HCT116 (cell line): ENCODE results near the gene CYB561A3. TPM values are rescaled to one million over a fixed set of nuclear protein-coding genes. Genes with fewer than 3 reads are reported as not detected.

Experiments used
- ATAC-seq: fragments of 200-7000 bp; cut with Tn5 transposase; 2 replicates; pipeline ENCODE4 v1.9.1; 2020; ENCODE audit warnings: mild to moderate bottlenecking, moderate library complexity
- BruUV-seq: library from RNA; stranded (reverse); fragments of 400-500 nt; replicated peaks from 2 replicates; lab custom pipeline; 2021; lab: Mats Ljungman, UMichigan
- CTCF ChIA-PET: fragments of 300-600 bp; sonication (Branson Sonifier 250); formaldehyde crosslinking; loops from one replicate; lab custom pipeline; 2021; ENCODE audit warnings: antibody characterized with exemption; lab: Charles Lee
- POLR2A ChIA-PET: fragments of 300-600, 350-600 bp; sonication (Branson Sonifier 250); formaldehyde crosslinking; loops from one replicate; lab custom pipeline; 2021; ENCODE audit warnings: antibody characterized with exemption; lab: Charles Lee
- RAD21 ChIA-PET, 2 experiments: fragments of 300-600 bp; sonication (Branson Sonifier 250); formaldehyde crosslinking; loops; one replicate each; lab custom pipeline; 2023; ENCODE audit warnings: low total read pairs in 2 of 2; ENCODE audit not compliant: uncharacterized antibody in 2 of 2, unreplicated experiment in 2 of 2, low non-redundant PET in 1 of 2; lab: Charles Lee
- DNase-seq: peaks from one replicate; pipeline ENCODE4 v3.0.0-alpha.2; 2010; ENCODE audit warnings: low read depth, low spot score
- H2AFZ ChIP-seq: fragments of 200-600 bp; shearing (Covaris generic), sonication (generic); 2 replicates; pipeline ENCODE4 v1.6.1; 2017; ENCODE audit warnings: low read depth, mixed run types, mixed read lengths, antibody characterized with exemption, low read length; ENCODE audit not compliant: poor library complexity, severe bottlenecking
- H3K27ac ChIP-seq: 2 replicates; pipeline ENCODE4 v1.5.1; 2012; ENCODE audit warnings: low read depth, low read length
- H3K27me3 ChIP-seq: fragments of 200-600 bp; sonication (generic); 2 replicates; pipeline ENCODE4 v1.6.1; 2016; ENCODE audit warnings: mixed run types, low read length, mixed read lengths; ENCODE audit not compliant: insufficient read depth
- H3K36me3 ChIP-seq, 2 experiments: fragments of 200-500 bp in 1 of 2; fragments of 200-600 bp in 1 of 2; sonication (Bioruptor generic) in 1 of 2; sonication (generic) in 1 of 2; 2 replicates each; pipeline versions ENCODE4 v1.5.1 to v1.6.1; 2014 to 2016; ENCODE audit warnings: low read length in 2 of 2, inconsistent platforms in 1 of 2, mixed read lengths in 1 of 2, mixed run types in 1 of 2; ENCODE audit not compliant: insufficient read depth in 2 of 2, control insufficient read depth in 1 of 2
- H3K4me1 ChIP-seq, 2 experiments: fragments of 200-600 bp in 1 of 2; sonication (generic) in 1 of 2; 2 replicates each; pipeline versions ENCODE4 v1.5.1 to v1.6.1; 2012 to 2017; ENCODE audit warnings: low read length in 2 of 2, inconsistent platforms in 1 of 2, mild to moderate bottlenecking in 1 of 2, mixed read lengths in 1 of 2, mixed run types in 1 of 2, moderate library complexity in 1 of 2; ENCODE audit not compliant: insufficient read depth in 2 of 2, control insufficient read depth in 1 of 2
- H3K4me2 ChIP-seq: fragments of 200-600 bp; sonication (generic); 2 replicates; pipeline ENCODE4 v1.6.1; 2017; ENCODE audit warnings: mixed run types, low read length, mixed read lengths
- H3K4me3 ChIP-seq, 2 experiments: fragments of 200-600 bp in 1 of 2; sonication (generic) in 1 of 2; replicated peaks in 1 of 2; 2 replicates each; pipeline ENCODE4 v1.5.1; 2011 to 2016; ENCODE audit warnings: low read length in 2 of 2, control low read depth in 1 of 2, low read depth in 1 of 2, mild to moderate bottlenecking in 1 of 2, mixed read lengths in 1 of 2, mixed run types in 1 of 2
- H3K79me2 ChIP-seq: fragments of 200-600 bp; sonication (generic); 2 replicates; pipeline ENCODE4 v1.6.1; 2017; ENCODE audit warnings: mild to moderate bottlenecking, mixed run types, low read length, moderate library complexity, mixed read lengths; ENCODE audit not compliant: insufficient read depth
- H3K9ac ChIP-seq: fragments of 200-600 bp; sonication (generic); 2 replicates; pipeline ENCODE4 v1.6.1; 2016; ENCODE audit warnings: low read length, mixed read lengths
- H3K9me2 ChIP-seq: fragments of 200-600 bp; sonication (generic), shearing (Covaris generic); 2 replicates; pipeline ENCODE4 v1.6.1; 2017; ENCODE audit warnings: mixed run types, mild to moderate bottlenecking, moderate library complexity; ENCODE audit not compliant: insufficient read depth
- H3K9me3 ChIP-seq, 2 experiments: fragments of 200-500 bp in 1 of 2; fragments of 200-600 bp in 1 of 2; sonication (Bioruptor generic) in 1 of 2; sonication (generic) in 1 of 2; 2 replicates each; pipeline ENCODE4 v1.6.1; 2014 to 2017; ENCODE audit warnings: low read length in 2 of 2, mixed read lengths in 2 of 2, inconsistent platforms in 1 of 2, low read depth in 1 of 2, mild to moderate bottlenecking in 1 of 2, mixed run types in 1 of 2, moderate library complexity in 1 of 2; ENCODE audit not compliant: control insufficient read depth in 1 of 2, insufficient read depth in 1 of 2
- H4K20me1 ChIP-seq: fragments of 200-600 bp; sonication (generic), shearing (Covaris generic); 2 replicates; pipeline ENCODE4 v1.6.1; 2017; ENCODE audit warnings: mixed run types, mild to moderate bottlenecking, moderate library complexity; ENCODE audit not compliant: insufficient read depth
- ATF3 ChIP-seq: IDR thresholded peaks from 2 replicates; pipeline ENCODE4 v1.6.1; 2012
- CBX3 ChIP-seq: IDR thresholded peaks from 2 replicates; pipeline ENCODE4 v1.6.1; 2012; ENCODE audit warnings: low read depth
- CTCF ChIP-seq, 3 experiments: fragments of 200-600 bp in 1 of 3; sonication (generic) in 1 of 3; IDR thresholded peaks in 2 of 3; conservative IDR thresholded peaks in 1 of 3; 2 replicates each; pipeline ENCODE4 v1.5.1; 2012 to 2017; ENCODE audit warnings: low read depth in 2 of 3, low read length in 2 of 3, antibody characterized with exemption in 1 of 3, borderline replicate concordance in 1 of 3, control low read depth in 1 of 3, mild to moderate bottlenecking in 1 of 3, mixed read lengths in 1 of 3, mixed run types in 1 of 3, moderate library complexity in 1 of 3; ENCODE audit not compliant: insufficient read depth in 1 of 3
- EGR1 ChIP-seq: IDR thresholded peaks from 2 replicates; pipeline ENCODE4 v1.6.1; 2012; ENCODE audit warnings: low read depth
- ELF1 ChIP-seq: IDR thresholded peaks from 2 replicates; pipeline ENCODE4 v1.6.1; 2012; ENCODE audit warnings: low read depth, borderline replicate concordance
- JUND ChIP-seq: IDR thresholded peaks from 2 replicates; pipeline ENCODE4 v1.6.1; 2012
- POLR2A ChIP-seq: IDR thresholded peaks from 2 replicates; pipeline ENCODE4 v1.7.0; 2011; ENCODE audit warnings: borderline replicate concordance; ENCODE audit not compliant: insufficient read depth, insufficient read length; ENCODE audit errors: extremely low read depth
- REST ChIP-seq: IDR thresholded peaks from 2 replicates; pipeline ENCODE4 v1.6.1; 2012; ENCODE audit warnings: low read depth
- YY1 ChIP-seq: IDR thresholded peaks from 2 replicates; pipeline ENCODE4 v1.6.1; 2011; ENCODE audit warnings: low read length, low read depth, moderate library complexity, mild to moderate bottlenecking; ENCODE audit not compliant: insufficient replicate concordance; ENCODE audit errors: extremely low read depth
- ZBTB33 ChIP-seq: IDR thresholded peaks from 2 replicates; pipeline ENCODE4 v1.6.1; 2011; ENCODE audit warnings: mild to moderate bottlenecking, low read length, moderate library complexity; ENCODE audit not compliant: insufficient replicate concordance; ENCODE audit errors: extremely low read depth
- intact Hi-C: fragments of 100-400 bp; cut with micrococcal nuclease; formaldehyde crosslinking; loops from 2 replicates; pipeline ENCODE4 v1.10.0; 2022
- total RNA-seq: library from RNA; stranded (reverse); gene quantifications from one replicate; pipeline ENCODE4 v1.2.1, GENCODE V29; 2021; ENCODE audit not compliant: unreplicated experiment

Gene CYB561A3
- total RNA-seq, 1 experiment from 2014 or later = 34.1 TPM

GRCh38 chr11:61339490-61339878, 22.2 kb downstream of the CYB561A3 start:
- CTCF ChIA-PET = no interaction called here
- RAD21 ChIA-PET = no interaction called here
- H3K27me3 ChIP-seq = no peaks in the 10 kb centered on the region
- peaks cover 10% of the 10 kb centered on the region in 2 experiments; a peak in 3 of 4 replicates for H3K36me3 ChIP-seq
- H2AFZ ChIP-seq = no peak overlapping the region
- no TSS peak for BruUV-seq
- H3K79me2 ChIP-seq = peaks cover 10% of the 10 kb centered on the region; the same call in 1 of the 2 replicates
- ATAC-seq (no peak), DNase-seq (no peak)
- no peak overlapping the region for H3K4me2 ChIP-seq
- no peaks in the 10 kb centered on the region for H3K9me2 ChIP-seq
- peaks cover 12 to 22% of the 10 kb centered on the region in 2 experiments for H3K4me1 ChIP-seq
- no peak overlapping the region for H3K4me3 ChIP-seq
- H4K20me1 ChIP-seq = no peaks in the 10 kb centered on the region
- no peak overlapping the region for H3K9ac ChIP-seq
- no peak for TF ChIP-seq ELF1
- TF ChIP-seq YY1 = no peak
- TF ChIP-seq ZBTB33 = no peak
- no peak overlapping the region for H3K27ac ChIP-seq
- no peaks in the 10 kb centered on the region for H3K9me3 ChIP-seq
- POLR2A ChIA-PET = interaction anchor here (1.3 kb wide), 1 partner anchor 23 kb away, joined by 4 read pairs; the partner anchor contains the start of genes CYB561A3 and TMEM138
- intact Hi-C loops = loop anchor here (5.0 kb wide), 1 partner anchor 288 kb away; no protein-coding TSS in a partner anchor

- H3K79me2 ChIP-seq = peaks cover 16% of the 10 kb centered on the region
- H3K9me2 ChIP-seq = no peaks in the 10 kb centered on the region
- ChIA-PET POLR2A (no interaction called here), CTCF (no interaction called here), RAD21 (no interaction called here)
- no peak overlapping the region for H3K4me3 ChIP-seq
- no peak overlapping the region for H3K9ac ChIP-seq
- no TSS peak for BruUV-seq
- intact Hi-C loops = loop anchor here (5.0 kb wide), 1 partner anchor 288 kb away; no protein-coding TSS in a partner anchor
- H3K27me3 ChIP-seq = no peaks in the 10 kb centered on the region
- no peaks in the 10 kb centered on the region for H4K20me1 ChIP-seq
- H2AFZ ChIP-seq = no peak overlapping the region
- H3K4me1 ChIP-seq = peaks cover 17 to 27% of the 10 kb centered on the region in 2 experiments
- DNase-seq = no peak
- peaks cover 9 to 10% of the 10 kb centered on the region in 2 experiments; a peak in 3 of 4 replicates for H3K36me3 ChIP-seq
- H3K27ac ChIP-seq = no peak overlapping the region
- H3K4me2 ChIP-seq = no peak overlapping the region
- no peak for ATAC-seq
- H3K9me3 ChIP-seq = no peaks in the 10 kb centered on the region
- TF ChIP-seq REST (no peak), CBX3 (no peak), EGR1 (no peak), JUND (no peak), ELF1 (no peak), POLR2A (no peak), ATF3 (no peak), CTCF (IDR thresholded peaks at IDR 0.05 in 2 of 3, conservative IDR thresholded peaks at IDR 0.05 in 1 of 3; ENCODE audit: borderline replicate concordance in 1 of 3, insufficient read depth in 1 of 3, low read depth in 2 of 3, low read length in 2 of 3) (no peak)
These were observed 22.7 kb downstream of the CYB561A3 start for GRCh38 chr11:61338783-61339489.
